ENCODE measurements around the gene CHST9. TPM values are rescaled to one million over a fixed set of nuclear protein-coding genes. Genes with fewer than 3 reads are reported as not detected.

CHST9 gene
- total and polyA plus RNA-seq, 10 of the 15 experiments (the other 5 are each of a cell fraction or from before 2014, with no cell fraction given): 0.34 TPM; not detected in 9

DNA sequence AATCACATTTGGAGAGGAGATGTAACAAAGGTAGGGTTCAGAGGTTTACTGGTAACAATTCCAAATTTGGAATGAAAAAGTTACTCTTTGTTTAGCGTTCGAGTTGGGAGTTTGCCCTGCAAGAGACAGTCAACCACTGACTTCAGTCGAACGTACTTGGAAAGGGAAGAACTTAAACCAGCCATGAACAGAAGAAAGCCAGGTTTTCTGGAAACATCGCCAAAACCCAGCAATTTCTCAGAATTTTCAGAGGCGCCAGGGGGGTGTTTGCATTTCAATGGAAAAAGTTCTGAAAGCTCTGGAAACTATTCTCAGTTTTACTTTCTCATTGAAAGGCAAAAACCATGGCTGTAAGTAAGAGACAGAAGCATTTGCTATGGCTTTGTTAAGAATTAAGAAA is 291.1 kb downstream of the CHST9 start:
- no peak for FAIRE-seq
- H4K20me1 ChIP-seq (ENCODE audit: control insufficient read depth, insufficient read depth): no peaks in the 10 kb centered on the region
- ATAC-seq: no peak
- intact Hi-C loops (cut with micrococcal nuclease; ENCODE audit: unreplicated experiment): no loop called here
- no TSS peak for BruUV-seq (replicated peaks)
- no peaks in the 10 kb centered on the region for H3K9me3 ChIP-seq (replicated peaks; ENCODE audit: control insufficient read depth, insufficient read depth, low read length)
- H2AFZ ChIP-seq (ENCODE audit: control insufficient read depth, low read depth, low read length): no peak overlapping the region
- no peak overlapping the region for H3K4me3 ChIP-seq
- no peak overlapping the region for H3K27ac ChIP-seq (ENCODE audit: control insufficient read depth, insufficient read depth)
- 21% methylated on average over 6 of the region's 6 CpGs for WGBS (ENCODE audit: insufficient coverage, insufficient replicate concordance, low lambda C conversion rate, missing lambda C conversion rate)
- H3K9ac ChIP-seq (ENCODE audit: control insufficient read depth, insufficient read depth, low read length): no peak overlapping the region
- in situ Hi-C loops (cut with MboI): no loop called here
- DNase-seq (ENCODE audit: low read depth, low spot score): no peak
- H3K27me3 ChIP-seq (replicated peaks in 1 of 2; ENCODE audit: control insufficient read depth in 2 of 2, insufficient read depth in 2 of 2, low read length in 1 of 2): no peaks in the 10 kb centered on the region
- H3K36me3 ChIP-seq (ENCODE audit: control insufficient read depth in 2 of 2, insufficient read depth in 2 of 2, low read length in 1 of 2): no peaks in the 10 kb centered on the region
- no peaks in the 10 kb centered on the region for H3K79me2 ChIP-seq (ENCODE audit: control insufficient read depth, insufficient read depth, low read length)
- H3K4me2 ChIP-seq (ENCODE audit: control insufficient read depth, insufficient read depth): no peak overlapping the region
- TF ChIP-seq HDAC2 (IDR thresholded peaks at IDR 0.05) (no peak), SMC3 (IDR thresholded peaks at IDR 0.05; ENCODE audit: borderline replicate concordance, low read length) (no peak), ZNF217 (IDR thresholded peaks at IDR 0.05) (no peak), MYC (IDR thresholded peaks at IDR 0.05; ENCODE audit: insufficient read depth, insufficient read length, insufficient replicate concordance, low read length, severe bottlenecking) (no peak), HDGF (IDR thresholded peaks at IDR 0.05) (no peak), CHD2 (IDR thresholded peaks at IDR 0.05; ENCODE audit: borderline replicate concordance, low read depth, low read length) (no peak), CBFB (IDR thresholded peaks at IDR 0.05; ENCODE audit: low read depth) (no peak), RAD51 (IDR thresholded peaks at IDR 0.05) (no peak), DPF2 (IDR thresholded peaks at IDR 0.05) (no peak), ETV6 (conservative IDR thresholded peaks at IDR 0.05 in 1 of 2, IDR thresholded peaks at IDR 0.05 in 1 of 2; ENCODE audit: borderline replicate concordance in 1 of 2, low read depth in 1 of 2) (no peak), ASH2L (IDR thresholded peaks at IDR 0.05; ENCODE audit: borderline replicate concordance, low read depth) (no peak), NFYB (IDR thresholded peaks at IDR 0.05; ENCODE audit: insufficient read depth, low read depth, low read length) (no peak), EED (IDR thresholded peaks at IDR 0.05; ENCODE audit: low read depth) (no peak)
- POLR2A ChIA-PET: no interaction called here
- CTCF ChIA-PET: no interaction called here
- RAD21 ChIA-PET (ENCODE audit: unreplicated experiment): no interaction called here
- SMC1A ChIA-PET (ENCODE audit: uncharacterized antibody, unreplicated experiment): no interaction called here
- no peaks in the 10 kb centered on the region for H3K4me1 ChIP-seq (ENCODE audit: control insufficient read depth, insufficient read depth, low read length)

Data from GM12878 (cell line).